Measurements from ENCODE around the gene KRT40. TPM values are rescaled to one million over a fixed set of nuclear protein-coding genes. Genes with fewer than 3 reads are reported as not detected.

The KRT40 gene

Small RNAs within 50 kb of the gene (small RNA-seq; reads per million reads assigned to genes)
- gene KRTAP3-4P (ENCODE audit: insufficient read depth), result not detected

All from neuronal stem cell (in vitro differentiated cells).